Medulla oblongata (tissue), 1 donor: Measurements from ENCODE around the gene NRIP2.
A peak's percentile ranks its signal among the peaks of the same experiment; 100 is the strongest.

Source experiments
- DNase-seq: peaks from one replicate; pipeline ENCODE4 v3.0.0-alpha.2; 2015; ENCODE audit errors: extremely low spot score

The NRIP2 gene

GRCh38 chr12:2806700-2807099 lies 28.1 kb downstream of the NRIP2 start:
- DNase-seq, result no peak

GRCh38 chr12:2805143-2805520 lies 29.7 kb downstream of the NRIP2 start:
- DNase-seq, result no peak

DNA sequence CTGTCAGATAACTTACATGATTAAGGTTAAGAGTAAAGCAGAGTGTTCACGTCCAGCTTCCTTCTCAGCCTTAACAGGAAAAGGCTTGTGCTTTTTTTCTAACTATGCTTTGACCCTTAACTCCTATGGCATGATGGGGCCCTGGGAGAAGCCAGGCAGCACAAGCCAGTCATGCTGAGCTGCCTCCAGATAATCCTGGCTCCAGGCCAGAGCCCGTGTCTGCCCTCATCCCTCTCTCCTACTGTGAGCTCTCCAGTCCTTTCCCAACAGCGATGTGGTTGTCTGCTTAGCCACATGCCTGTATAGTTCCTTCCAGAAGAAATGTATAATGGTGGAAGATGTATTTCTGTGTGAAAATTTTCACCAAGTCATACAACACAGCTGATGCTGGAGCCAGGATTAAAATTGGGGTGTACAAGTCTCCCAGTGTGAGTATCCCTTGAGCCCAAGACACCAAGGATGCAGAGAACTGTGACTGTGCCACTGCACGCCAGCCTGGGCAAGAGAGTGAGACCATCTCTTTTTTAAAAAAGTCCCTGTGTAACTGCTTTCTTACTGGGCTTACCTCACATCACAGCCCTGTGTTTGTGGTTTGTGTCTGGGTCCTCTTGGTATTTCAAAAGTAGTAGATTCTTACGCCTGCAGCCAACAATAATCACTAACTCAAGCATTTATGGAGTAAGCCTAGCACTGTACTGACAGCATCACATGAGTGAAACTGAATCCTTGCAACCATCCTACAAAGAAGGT lies 30.3 kb downstream of the NRIP2 start:
- DNase-seq, result peak; percentile 72

- DNase-seq, result no peak
Measured at GRCh38 chr12:2803635-2804392, 31.0 kb downstream of the NRIP2 start.

GRCh38 chr12:2801044-2801783 lies 33.6 kb downstream of the NRIP2 start:
- DNase-seq, result no peak

DNA sequence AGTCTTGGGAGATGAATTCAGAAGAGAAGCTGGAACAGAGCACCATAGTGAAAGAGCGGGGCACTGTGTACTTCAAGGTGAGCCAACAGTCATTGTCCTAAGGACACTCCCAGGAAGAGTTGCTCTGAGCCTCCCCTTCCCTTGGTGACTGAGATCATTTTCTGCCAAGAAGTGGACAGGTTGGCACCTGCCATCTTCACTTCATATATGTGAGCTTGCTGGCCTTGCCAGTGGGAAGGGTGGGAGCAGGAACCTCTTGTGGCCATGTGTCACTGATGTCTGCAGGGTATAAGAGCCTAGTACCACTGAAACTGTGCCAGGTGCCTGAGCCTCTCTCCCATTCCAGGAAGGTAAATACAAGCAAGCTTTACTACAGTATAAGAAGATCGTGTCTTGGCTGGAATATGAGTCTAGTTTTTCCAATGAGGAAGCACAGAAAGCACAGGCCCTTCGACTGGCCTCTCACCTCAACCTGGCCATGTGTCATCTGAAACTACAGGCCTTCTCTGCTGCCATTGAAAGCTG lies 34.7 kb downstream of the NRIP2 start:
- DNase-seq, result no peak

DNA sequence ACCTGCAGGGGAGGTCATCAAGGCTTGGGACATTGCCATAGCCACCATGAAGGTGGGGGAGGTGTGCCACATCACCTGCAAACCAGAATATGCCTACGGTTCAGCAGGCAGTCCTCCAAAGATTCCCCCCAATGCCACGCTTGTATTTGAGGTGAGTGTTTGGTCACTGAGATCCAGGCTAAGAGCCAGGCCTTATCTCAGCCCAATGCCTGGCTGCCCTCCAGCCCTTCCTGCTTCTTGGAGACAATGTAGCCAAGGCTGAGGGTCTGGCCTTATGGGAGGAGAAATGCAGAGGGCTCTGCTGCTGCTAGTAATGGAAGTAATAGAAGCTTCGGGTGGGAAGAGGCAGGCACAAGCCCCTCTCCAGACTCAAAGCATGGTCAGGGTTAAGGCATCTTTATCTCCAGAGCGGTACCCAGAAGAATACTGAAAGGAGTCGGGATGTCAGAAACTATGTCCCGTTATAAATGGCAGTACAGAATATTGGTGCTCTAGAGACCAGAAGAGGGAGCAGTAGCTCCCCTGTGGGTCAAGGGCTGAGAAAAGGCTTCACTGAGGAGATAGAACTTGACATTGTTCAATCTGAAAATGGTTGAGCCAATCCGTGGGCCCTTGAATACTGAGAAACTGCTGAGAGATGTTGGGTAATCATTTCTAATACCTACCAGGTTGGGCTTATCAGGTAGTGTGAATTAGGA lies 37.0 kb downstream of the NRIP2 start:
- DNase-seq, result no peak

- DNase-seq, result peak; percentile 45
Measured at GRCh38 chr12:2796187-2796666, 38.6 kb downstream of the NRIP2 start.

DNA sequence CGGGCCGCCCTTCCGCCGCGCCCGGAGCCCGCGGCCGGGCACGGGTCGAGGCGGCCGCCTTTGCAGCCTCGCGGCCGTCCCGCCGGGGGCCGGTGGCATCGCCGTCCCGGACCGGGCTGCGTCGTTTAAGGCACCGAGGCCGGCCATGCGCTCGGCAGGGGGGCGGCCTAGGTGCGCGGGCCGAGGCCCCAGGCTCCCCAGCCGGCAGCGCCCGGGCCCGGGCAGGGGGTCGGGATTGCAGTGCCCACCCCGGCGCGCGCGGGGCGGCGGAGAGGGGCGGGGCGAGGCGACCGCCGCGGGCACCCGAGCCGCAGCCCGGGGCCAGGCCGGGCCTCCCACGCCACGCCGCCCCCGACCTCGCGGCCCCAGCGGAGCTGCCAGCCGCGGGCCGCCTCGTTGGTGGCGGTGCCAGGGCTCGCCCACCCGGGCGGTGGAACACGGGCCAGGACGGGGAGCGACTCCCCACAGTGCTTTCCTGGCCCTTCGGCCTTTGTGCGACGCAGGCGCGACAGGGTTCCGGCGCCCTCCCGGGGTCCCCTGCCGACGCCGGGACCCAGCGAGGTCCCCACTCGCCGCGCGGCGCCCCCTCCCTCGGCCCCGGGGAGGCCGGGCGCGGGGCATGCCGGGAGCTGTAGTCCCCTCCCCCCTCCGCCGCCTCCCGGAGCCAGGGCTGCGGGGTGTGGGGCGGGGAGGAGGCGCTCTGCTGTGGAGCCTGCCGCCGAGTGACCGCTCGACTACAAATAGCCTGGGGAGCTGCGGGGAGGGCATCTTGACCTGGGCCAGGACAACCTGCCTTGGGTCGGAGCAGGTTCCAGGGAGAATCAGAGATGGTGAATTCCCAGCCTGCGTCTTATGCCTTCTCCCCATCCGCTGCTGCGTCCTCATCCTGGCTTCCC lies 39.3 kb downstream of the NRIP2 start:
- DNase-seq, result peak; percentile 92

- DNase-seq, result peak; percentile 97
Measured at GRCh38 chr12:2794736-2795289, 40.0 kb downstream of the NRIP2 start, which contains the start of gene FKBP4. FKBP4 (plus strand) TSS chr12:2794970; CDS start chr12:2795140, 170 bp downstream.

DNA sequence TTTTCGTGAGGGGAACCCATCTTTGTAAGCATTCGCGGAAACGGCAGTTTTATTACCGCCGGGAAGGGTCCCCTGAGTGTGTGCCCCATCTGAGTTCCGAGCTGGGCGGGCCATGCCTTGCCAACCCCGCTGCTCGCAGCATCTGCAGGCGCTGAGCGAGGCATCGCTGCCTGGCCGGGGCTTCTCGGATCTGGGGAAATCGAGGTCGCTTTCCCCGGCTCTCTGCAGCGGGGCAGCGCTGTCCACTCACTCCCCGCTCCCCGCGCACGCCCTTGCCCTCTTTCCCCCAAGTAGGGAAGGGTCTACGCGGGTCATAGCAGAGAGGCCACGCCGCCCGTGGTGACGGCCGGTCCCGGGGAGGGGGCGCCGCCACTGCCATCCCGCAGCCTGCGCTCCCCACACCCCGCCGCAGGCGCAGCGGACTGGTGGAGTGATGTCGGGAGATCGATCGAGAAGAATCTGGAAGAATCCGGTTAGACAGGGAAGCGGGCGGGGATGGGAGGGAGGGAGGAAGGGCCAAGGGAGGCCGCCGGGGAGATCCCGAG lies 40.6 kb downstream of the NRIP2 start:
- DNase-seq, result peak; percentile 87

- DNase-seq, result no peak
Measured at GRCh38 chr12:2793561-2793960, 41.3 kb downstream of the NRIP2 start.

DNA sequence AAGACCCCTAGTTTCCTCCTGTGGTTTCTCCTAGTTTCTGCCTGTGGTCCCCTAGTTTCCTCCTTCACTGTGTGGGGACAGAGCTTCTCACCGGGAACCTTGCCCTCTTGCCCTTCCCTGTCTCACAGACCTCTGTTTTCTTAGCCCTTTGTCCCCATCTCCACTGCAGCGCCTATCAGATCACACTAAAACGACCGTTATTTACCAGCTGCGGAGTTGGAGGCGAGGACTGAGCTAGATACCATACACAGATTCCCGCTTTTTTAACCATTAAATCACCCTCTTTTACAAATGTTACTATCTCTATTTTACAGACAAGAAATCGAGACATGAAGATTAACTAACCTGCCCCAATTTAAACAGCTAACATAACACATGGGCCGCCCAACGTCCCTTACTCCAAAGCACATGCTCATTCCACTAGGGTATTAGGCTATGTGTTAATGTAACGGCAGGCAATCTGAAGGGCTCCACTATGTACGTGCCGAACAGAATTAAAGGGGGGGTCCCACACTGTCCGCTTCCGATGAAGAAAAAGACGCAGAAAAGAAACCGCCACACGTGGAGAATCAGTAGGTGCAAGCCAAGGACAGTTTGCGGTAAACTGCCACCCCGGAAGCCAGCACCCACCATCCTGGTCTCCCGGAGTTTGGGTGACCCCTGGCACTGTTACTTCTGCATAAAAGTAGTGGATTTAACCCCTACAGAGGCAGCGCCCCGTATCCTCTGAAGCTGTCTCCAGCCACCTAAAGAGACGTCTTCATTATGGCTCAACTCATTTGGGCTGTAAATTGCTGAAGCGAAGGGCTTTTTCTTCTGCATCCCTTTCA lies 41.9 kb downstream of the NRIP2 start:
- DNase-seq, result no peak

- DNase-seq, result no peak
Measured at GRCh38 chr12:2791089-2791488, 43.7 kb downstream of the NRIP2 start.

- DNase-seq, result no peak
Measured at GRCh38 chr12:2785017-2785416, 49.8 kb downstream of the NRIP2 start.

GRCh38 chr12:2783936-2784600 lies 50.8 kb downstream of the NRIP2 start:
- DNase-seq, result peak; percentile 77

DNA sequence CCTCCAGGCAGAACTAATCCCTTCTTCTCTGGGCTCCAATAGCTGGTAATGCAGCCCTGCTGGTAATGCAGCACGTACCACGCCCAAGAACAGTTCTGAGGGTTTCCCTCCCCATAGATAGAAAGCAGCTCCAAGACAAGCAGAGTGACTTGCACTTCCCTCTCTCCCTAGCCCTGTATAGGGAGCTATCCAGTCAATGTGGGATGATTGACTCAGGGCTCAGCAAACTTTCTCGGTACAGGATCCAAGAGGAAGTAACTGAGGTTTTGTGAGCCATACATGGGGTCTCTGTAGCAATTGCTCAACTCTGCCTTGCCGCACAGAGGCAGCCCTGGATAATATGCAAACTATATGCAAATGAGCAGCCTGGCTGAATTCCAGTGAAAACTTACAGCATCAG lies 55.6 kb downstream of the NRIP2 start:
- DNase-seq, result no peak

GRCh38 chr12:2776129-2776806 lies 58.6 kb downstream of the NRIP2 start:
- no peak for DNase-seq
